GM23338 (cell line): ENCODE measurements around the gene TMPRSS15. TPM values are rescaled to one million over a fixed set of nuclear protein-coding genes. Genes with fewer than 3 reads are reported as not detected.

ENCODE experiments used
- ATAC-seq: fragments of 200-7000 bp; cut with Tn5 transposase; 3 replicates; pipeline ENCODE4 v1.9.1; 2020
- DNase-seq: peaks from one replicate; pipeline ENCODE4 v3.0.0-alpha.2; 2015; ENCODE audit warnings: low spot score
- H2AFZ ChIP-seq: fragments of 200-600 bp; sonication (generic); 2 replicates; pipeline ENCODE4 v1.8.0; 2016; ENCODE audit warnings: antibody characterized with exemption, mild to moderate bottlenecking, moderate library complexity
- H3F3A ChIP-seq: fragments of 200-600 bp; sonication (generic); replicated peaks from 2 replicates; pipeline ENCODE4 v1.8.0; 2017; ENCODE audit warnings: antibody characterized with exemption, mixed run types, low read depth
- H3K27ac ChIP-seq: fragments of 200-600 bp; sonication (generic); 2 replicates; pipeline ENCODE4 v1.6.1; 2016; ENCODE audit warnings: low read depth
- H3K27me3 ChIP-seq: fragments of 200-600 bp; sonication (generic); 2 replicates; pipeline ENCODE4 v1.8.0; 2016; ENCODE audit warnings: mild to moderate bottlenecking, mixed run types, moderate library complexity; ENCODE audit not compliant: insufficient read depth
- H3K36me3 ChIP-seq: fragments of 200-600 bp; sonication (generic); 2 replicates; pipeline ENCODE4 v1.8.0; 2016; ENCODE audit warnings: mild to moderate bottlenecking; ENCODE audit not compliant: insufficient read depth
- H3K4me1 ChIP-seq: fragments of 200-600 bp; sonication (generic); 2 replicates; pipeline ENCODE4 v1.8.0; 2016; ENCODE audit warnings: mild to moderate bottlenecking, moderate library complexity; ENCODE audit not compliant: insufficient read depth
- H3K4me2 ChIP-seq: fragments of 200-600 bp; sonication (generic); 2 replicates; pipeline ENCODE4 v1.7.1; 2017; ENCODE audit warnings: mixed run types
- H3K4me3 ChIP-seq: fragments of 200-600 bp; sonication (generic); 2 replicates; pipeline ENCODE4 v1.6.1; 2016; ENCODE audit warnings: mixed run types
- H3K79me2 ChIP-seq: fragments of 200-600 bp; sonication (generic); replicated peaks from 2 replicates; pipeline ENCODE4 v1.8.0; 2017; ENCODE audit warnings: mild to moderate bottlenecking; ENCODE audit not compliant: insufficient read depth
- H3K9me2 ChIP-seq: fragments of 200-600 bp; sonication (generic); 2 replicates; pipeline ENCODE4 v1.8.0; 2017; ENCODE audit not compliant: insufficient read depth
- H4K20me1 ChIP-seq: fragments of 200-600 bp; sonication (generic); replicated peaks from 2 replicates; pipeline ENCODE4 v1.8.0; 2017; ENCODE audit warnings: mild to moderate bottlenecking; ENCODE audit not compliant: insufficient read depth
- H3K27ac Mint-ChIP-seq: 2 replicates; pipeline ENCODE4 v1.8.0; 2020; ENCODE audit warnings: inconsistent platforms, mild to moderate bottlenecking, moderate library complexity, mixed read lengths
- H3K27me3 Mint-ChIP-seq: 3 replicates; pipeline ENCODE4 v1.8.0; 2022; ENCODE audit warnings: low read depth, mild to moderate bottlenecking, moderate library complexity, mixed read lengths, inconsistent platforms; ENCODE audit not compliant: insufficient read depth, poor library complexity
- H3K36me3 Mint-ChIP-seq: 3 replicates; pipeline ENCODE4 v1.8.0; 2021; ENCODE audit warnings: low read depth, mild to moderate bottlenecking, inconsistent platforms, moderate library complexity, mixed read lengths
- H3K4me1 Mint-ChIP-seq: 3 replicates; pipeline ENCODE4 v1.8.0; 2020; ENCODE audit warnings: mild to moderate bottlenecking, inconsistent platforms, mixed read lengths
- H3K4me3 Mint-ChIP-seq: 3 replicates; pipeline ENCODE4 v1.8.0; 2021; ENCODE audit warnings: moderate library complexity, mild to moderate bottlenecking, inconsistent platforms, mixed read lengths
- H3K9me3 Mint-ChIP-seq: 3 replicates; pipeline ENCODE4 v1.8.0; 2020; ENCODE audit warnings: moderate library complexity, mild to moderate bottlenecking, inconsistent platforms, mixed read lengths
- CREB1 ChIP-seq: fragments of 250-450 bp; sonication (Bioruptor Pico); IDR thresholded peaks from 2 replicates; pipeline ENCODE4 v1.5.0; 2020; ENCODE audit warnings: low read depth, mild to moderate bottlenecking, moderate library complexity
- EZH2 ChIP-seq: fragments of 200-600 bp; sonication (generic); IDR thresholded peaks from one replicate; pipeline ENCODE4 v1.8.0; 2017; ENCODE audit warnings: antibody characterized with exemption, mild to moderate bottlenecking, low read depth; ENCODE audit not compliant: unreplicated experiment
- EZH2phosphoT487 ChIP-seq: fragments of 200-600 bp; sonication (generic); IDR thresholded peaks from one replicate; pipeline ENCODE4 v1.8.1; 2018; ENCODE audit warnings: antibody characterized with exemption; ENCODE audit not compliant: unreplicated experiment
- JUNB ChIP-seq: IDR thresholded peaks from one replicate; pipeline ENCODE4 v1.6.1; 2016; ENCODE audit warnings: antibody characterized with exemption; ENCODE audit not compliant: unreplicated experiment
- NANOG ChIP-seq: IDR thresholded peaks from 2 replicates; pipeline ENCODE4 v1.6.1; 2016; ENCODE audit warnings: antibody characterized with exemption, borderline replicate concordance
- ZNF114 ChIP-seq: fragments of 250-450 bp; sonication (Bioruptor Pico); IDR thresholded peaks from 2 replicates; pipeline ENCODE4 v1.5.0; 2020; ENCODE audit warnings: mild to moderate bottlenecking, moderate library complexity
- ZNF331 ChIP-seq: fragments of 250-450 bp; sonication (Bioruptor Pico); IDR thresholded peaks from 2 replicates; pipeline ENCODE4 v1.5.0; 2020; ENCODE audit warnings: low read depth, mild to moderate bottlenecking, moderate library complexity
- polyA plus RNA-seq: library from polyadenylated mRNA; unstranded; fragments of >200 nt; fragmentation: Nextera tagmentation; extraction: Ambion mirVana; gene quantifications from 2 replicates; pipeline ENCODE4 v1.2.1, GENCODE V29; 2016
- total RNA-seq: library from RNA; depleted of rRNA; stranded (reverse); fragments of >200 nt; shearing (Covaris generic); gene quantifications from 2 replicates; pipeline ENCODE4 v1.2.3, GENCODE V29; 2014
- TF ChIP-seq, protein P1 (sequence below): fragments of 250-450 bp; sonication (Bioruptor Pico); IDR thresholded peaks from 2 replicates; pipeline ENCODE4 v1.5.0; 2020; ENCODE audit warnings: mild to moderate bottlenecking, moderate library complexity
- TF ChIP-seq, protein P2 (sequence below): IDR thresholded peaks from one replicate; pipeline ENCODE4 v1.6.1; 2018; ENCODE audit warnings: antibody characterized with exemption; ENCODE audit not compliant: unreplicated experiment
- TF ChIP-seq, protein P3 (sequence below), 2 experiments: fragments of 200-600 bp in 1 of 2; sonication (generic) in 1 of 2; conservative IDR thresholded peaks; 2 replicates each; pipeline versions ENCODE4 v1.5.1 to v1.6.1; 2016 to 2017; ENCODE audit warnings: antibody characterized with exemption in 2 of 2, low read depth in 2 of 2, mild to moderate bottlenecking in 2 of 2, moderate library complexity in 1 of 2
- TF ChIP-seq, protein P4 (sequence below): IDR thresholded peaks from 2 replicates; pipeline ENCODE4 v1.6.1; 2016; ENCODE audit warnings: antibody characterized with exemption

The TMPRSS15 gene
- total and polyA plus RNA-seq, 2 experiments from 2014 or later, result not detected

- TF ChIP-seq, protein P1, sequence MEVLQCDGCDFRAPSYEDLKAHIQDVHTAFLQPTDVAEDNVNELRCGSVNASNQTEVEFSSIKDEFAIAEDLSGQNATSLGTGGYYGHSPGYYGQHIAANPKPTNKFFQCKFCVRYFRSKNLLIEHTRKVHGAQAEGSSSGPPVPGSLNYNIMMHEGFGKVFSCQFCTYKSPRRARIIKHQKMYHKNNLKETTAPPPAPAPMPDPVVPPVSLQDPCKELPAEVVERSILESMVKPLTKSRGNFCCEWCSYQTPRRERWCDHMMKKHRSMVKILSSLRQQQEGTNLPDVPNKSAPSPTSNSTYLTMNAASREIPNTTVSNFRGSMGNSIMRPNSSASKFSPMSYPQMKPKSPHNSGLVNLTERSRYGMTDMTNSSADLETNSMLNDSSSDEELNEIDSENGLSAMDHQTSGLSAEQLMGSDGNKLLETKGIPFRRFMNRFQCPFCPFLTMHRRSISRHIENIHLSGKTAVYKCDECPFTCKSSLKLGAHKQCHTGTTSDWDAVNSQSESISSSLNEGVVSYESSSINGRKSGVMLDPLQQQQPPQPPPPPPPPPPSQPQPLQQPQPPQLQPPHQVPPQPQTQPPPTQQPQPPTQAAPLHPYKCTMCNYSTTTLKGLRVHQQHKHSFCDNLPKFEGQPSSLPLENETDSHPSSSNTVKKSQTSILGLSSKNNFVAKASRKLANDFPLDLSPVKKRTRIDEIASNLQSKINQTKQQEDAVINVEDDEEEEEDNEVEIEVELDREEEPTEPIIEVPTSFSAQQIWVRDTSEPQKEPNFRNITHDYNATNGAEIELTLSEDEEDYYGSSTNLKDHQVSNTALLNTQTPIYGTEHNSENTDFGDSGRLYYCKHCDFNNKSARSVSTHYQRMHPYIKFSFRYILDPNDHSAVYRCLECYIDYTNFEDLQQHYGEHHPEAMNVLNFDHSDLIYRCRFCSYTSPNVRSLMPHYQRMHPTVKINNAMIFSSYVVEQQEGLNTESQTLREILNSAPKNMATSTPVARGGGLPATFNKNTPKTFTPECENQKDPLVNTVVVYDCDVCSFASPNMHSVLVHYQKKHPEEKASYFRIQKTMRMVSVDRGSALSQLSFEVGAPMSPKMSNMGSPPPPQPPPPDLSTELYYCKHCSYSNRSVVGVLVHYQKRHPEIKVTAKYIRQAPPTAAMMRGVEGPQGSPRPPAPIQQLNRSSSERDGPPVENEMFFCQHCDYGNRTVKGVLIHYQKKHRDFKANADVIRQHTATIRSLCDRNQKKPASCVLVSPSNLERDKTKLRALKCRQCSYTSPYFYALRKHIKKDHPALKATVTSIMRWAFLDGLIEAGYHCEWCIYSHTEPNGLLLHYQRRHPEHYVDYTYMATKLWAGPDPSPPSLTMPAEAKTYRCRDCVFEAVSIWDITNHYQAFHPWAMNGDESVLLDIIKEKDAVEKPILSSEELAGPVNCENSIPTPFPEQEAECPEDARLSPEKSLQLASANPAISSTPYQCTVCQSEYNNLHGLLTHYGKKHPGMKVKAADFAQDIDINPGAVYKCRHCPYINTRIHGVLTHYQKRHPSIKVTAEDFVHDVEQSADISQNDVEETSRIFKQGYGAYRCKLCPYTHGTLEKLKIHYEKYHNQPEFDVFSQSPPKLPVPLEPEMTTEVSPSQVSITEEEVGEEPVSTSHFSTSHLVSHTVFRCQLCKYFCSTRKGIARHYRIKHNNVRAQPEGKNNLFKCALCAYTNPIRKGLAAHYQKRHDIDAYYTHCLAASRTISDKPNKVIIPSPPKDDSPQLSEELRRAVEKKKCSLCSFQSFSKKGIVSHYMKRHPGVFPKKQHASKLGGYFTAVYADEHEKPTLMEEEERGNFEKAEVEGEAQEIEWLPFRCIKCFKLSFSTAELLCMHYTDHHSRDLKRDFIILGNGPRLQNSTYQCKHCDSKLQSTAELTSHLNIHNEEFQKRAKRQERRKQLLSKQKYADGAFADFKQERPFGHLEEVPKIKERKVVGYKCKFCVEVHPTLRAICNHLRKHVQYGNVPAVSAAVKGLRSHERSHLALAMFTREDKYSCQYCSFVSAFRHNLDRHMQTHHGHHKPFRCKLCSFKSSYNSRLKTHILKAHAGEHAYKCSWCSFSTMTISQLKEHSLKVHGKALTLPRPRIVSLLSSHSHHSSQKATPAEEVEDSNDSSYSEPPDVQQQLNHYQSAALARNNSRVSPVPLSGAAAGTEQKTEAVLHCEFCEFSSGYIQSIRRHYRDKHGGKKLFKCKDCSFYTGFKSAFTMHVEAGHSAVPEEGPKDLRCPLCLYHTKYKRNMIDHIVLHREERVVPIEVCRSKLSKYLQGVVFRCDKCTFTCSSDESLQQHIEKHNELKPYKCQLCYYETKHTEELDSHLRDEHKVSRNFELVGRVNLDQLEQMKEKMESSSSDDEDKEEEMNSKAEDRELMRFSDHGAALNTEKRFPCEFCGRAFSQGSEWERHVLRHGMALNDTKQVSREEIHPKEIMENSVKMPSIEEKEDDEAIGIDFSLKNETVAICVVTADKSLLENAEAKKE (CRISPR knock-in tag), result no peak
- TF ChIP-seq EZH2phosphoT487 (no peak), ZNF331 (CRISPR knock-in tag) (no peak)
These were observed 20.7 kb upstream of the TMPRSS15 start (continued) for GRCh38 chr21:18424276-18424675.

- Histone ChIP-seq H2AFZ (no peak overlapping the region), H3K4me1 (peaks cover 6% of the 10 kb centered on the region; the same call in 1 of the 2 replicates), H3K9me2 (no peaks in the 10 kb centered on the region), H4K20me1 (no peaks in the 10 kb centered on the region), H3K4me3 (no peak overlapping the region), H3K4me2 (no peak overlapping the region), H3K36me3 (no peaks in the 10 kb centered on the region), H3F3A (no peaks in the 10 kb centered on the region), H3K27ac (no peak overlapping the region), H3K27me3 (no peaks in the 10 kb centered on the region), H3K79me2 (no peaks in the 10 kb centered on the region)
- Mint-ChIP-seq H3K4me1 (peaks cover 6% of the 10 kb centered on the region; the same call in 2 of the 3 replicates), H3K27ac (no peak overlapping the region), H3K4me3 (no peak overlapping the region), H3K27me3 (no peaks in the 10 kb centered on the region), H3K9me3 (no peaks in the 10 kb centered on the region), H3K36me3 (no peaks in the 10 kb centered on the region)
- ATAC-seq (no peak), DNase-seq (no peak)
- TF ChIP-seq, protein P2, sequence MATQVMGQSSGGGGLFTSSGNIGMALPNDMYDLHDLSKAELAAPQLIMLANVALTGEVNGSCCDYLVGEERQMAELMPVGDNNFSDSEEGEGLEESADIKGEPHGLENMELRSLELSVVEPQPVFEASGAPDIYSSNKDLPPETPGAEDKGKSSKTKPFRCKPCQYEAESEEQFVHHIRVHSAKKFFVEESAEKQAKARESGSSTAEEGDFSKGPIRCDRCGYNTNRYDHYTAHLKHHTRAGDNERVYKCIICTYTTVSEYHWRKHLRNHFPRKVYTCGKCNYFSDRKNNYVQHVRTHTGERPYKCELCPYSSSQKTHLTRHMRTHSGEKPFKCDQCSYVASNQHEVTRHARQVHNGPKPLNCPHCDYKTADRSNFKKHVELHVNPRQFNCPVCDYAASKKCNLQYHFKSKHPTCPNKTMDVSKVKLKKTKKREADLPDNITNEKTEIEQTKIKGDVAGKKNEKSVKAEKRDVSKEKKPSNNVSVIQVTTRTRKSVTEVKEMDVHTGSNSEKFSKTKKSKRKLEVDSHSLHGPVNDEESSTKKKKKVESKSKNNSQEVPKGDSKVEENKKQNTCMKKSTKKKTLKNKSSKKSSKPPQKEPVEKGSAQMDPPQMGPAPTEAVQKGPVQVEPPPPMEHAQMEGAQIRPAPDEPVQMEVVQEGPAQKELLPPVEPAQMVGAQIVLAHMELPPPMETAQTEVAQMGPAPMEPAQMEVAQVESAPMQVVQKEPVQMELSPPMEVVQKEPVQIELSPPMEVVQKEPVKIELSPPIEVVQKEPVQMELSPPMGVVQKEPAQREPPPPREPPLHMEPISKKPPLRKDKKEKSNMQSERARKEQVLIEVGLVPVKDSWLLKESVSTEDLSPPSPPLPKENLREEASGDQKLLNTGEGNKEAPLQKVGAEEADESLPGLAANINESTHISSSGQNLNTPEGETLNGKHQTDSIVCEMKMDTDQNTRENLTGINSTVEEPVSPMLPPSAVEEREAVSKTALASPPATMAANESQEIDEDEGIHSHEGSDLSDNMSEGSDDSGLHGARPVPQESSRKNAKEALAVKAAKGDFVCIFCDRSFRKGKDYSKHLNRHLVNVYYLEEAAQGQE, result no peak
- TF ChIP-seq, protein P3, sequence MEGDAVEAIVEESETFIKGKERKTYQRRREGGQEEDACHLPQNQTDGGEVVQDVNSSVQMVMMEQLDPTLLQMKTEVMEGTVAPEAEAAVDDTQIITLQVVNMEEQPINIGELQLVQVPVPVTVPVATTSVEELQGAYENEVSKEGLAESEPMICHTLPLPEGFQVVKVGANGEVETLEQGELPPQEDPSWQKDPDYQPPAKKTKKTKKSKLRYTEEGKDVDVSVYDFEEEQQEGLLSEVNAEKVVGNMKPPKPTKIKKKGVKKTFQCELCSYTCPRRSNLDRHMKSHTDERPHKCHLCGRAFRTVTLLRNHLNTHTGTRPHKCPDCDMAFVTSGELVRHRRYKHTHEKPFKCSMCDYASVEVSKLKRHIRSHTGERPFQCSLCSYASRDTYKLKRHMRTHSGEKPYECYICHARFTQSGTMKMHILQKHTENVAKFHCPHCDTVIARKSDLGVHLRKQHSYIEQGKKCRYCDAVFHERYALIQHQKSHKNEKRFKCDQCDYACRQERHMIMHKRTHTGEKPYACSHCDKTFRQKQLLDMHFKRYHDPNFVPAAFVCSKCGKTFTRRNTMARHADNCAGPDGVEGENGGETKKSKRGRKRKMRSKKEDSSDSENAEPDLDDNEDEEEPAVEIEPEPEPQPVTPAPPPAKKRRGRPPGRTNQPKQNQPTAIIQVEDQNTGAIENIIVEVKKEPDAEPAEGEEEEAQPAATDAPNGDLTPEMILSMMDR (conservative IDR thresholded peaks at IDR 0.05; ENCODE audit: low read depth in 2 of 2), result no peak
- TF ChIP-seq EZH2phosphoT487, result no peak
- TF ChIP-seq CREB1, result no peak
- TF ChIP-seq JUNB, result no peak
- no peak for TF ChIP-seq NANOG
- TF ChIP-seq, protein P4, sequence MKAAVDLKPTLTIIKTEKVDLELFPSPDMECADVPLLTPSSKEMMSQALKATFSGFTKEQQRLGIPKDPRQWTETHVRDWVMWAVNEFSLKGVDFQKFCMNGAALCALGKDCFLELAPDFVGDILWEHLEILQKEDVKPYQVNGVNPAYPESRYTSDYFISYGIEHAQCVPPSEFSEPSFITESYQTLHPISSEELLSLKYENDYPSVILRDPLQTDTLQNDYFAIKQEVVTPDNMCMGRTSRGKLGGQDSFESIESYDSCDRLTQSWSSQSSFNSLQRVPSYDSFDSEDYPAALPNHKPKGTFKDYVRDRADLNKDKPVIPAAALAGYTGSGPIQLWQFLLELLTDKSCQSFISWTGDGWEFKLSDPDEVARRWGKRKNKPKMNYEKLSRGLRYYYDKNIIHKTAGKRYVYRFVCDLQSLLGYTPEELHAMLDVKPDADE, result no peak
- TF ChIP-seq ZNF331 (CRISPR knock-in tag), result no peak
- TF ChIP-seq EZH2, result no peak
- TF ChIP-seq ZNF114 (CRISPR knock-in tag), result no peak
These were observed 13.7 kb upstream of the TMPRSS15 start for GRCh38 chr21:18417141-18417790.
